GM19452 (cell line): Measurements from ENCODE around the gene RASIP1.
A peak's percentile ranks its signal among the peaks of the same experiment; 100 is the strongest.
"Not testable (repeated sequence)": the region's sequence is repeated elsewhere in the genome, so short reads cannot be mapped to it uniquely, and the experiment has no call there.

Experiments used
- ATAC-seq: cut with Tn5 transposase; IDR thresholded peaks from one replicate; pipeline ENCODE4 v1.9.1; 2021; ENCODE audit not compliant: unreplicated experiment

Gene RASIP1

GRCh38 chr19:48735031-48735615 is 5.3 kb downstream of the RASIP1 start:
- no peak for ATAC-seq

- ATAC-seq, result no peak
Measured at GRCh38 chr19:48734625-48735024, 5.8 kb downstream of the RASIP1 start.

GRCh38 chr19:48731452-48731851 is 9.0 kb downstream of the RASIP1 start:
- no peak for ATAC-seq

GRCh38 chr19:48728911-48729664 is 11.3 kb downstream of the RASIP1 start:
- no peak for ATAC-seq

- no peak for ATAC-seq
Measured at GRCh38 chr19:48726556-48726955, 13.9 kb downstream of the RASIP1 start.

- ATAC-seq, result no peak
Measured at GRCh38 chr19:48724796-48725753, 15.3 kb downstream of the RASIP1 start.

- ATAC-seq, result no peak
Measured at GRCh38 chr19:48722196-48722708, 18.2 kb downstream of the RASIP1 start.

- peak; percentile 76 for ATAC-seq
Measured at GRCh38 chr19:48720613-48721296, 19.7 kb downstream of the RASIP1 start.

GRCh38 chr19:48720251-48720612 is 20.2 kb downstream of the RASIP1 start:
- ATAC-seq, result peak; percentile 5

GRCh38 chr19:48719263-48720171 is 20.9 kb downstream of the RASIP1 start, which contains the start of gene MAMSTR:
TSS of gene MAMSTR (minus strand) at chr19:48719725. CDS start at chr19:48719031, 694 bp downstream.
- no peak for ATAC-seq

GRCh38 chr19:48718711-48719231 is 21.6 kb downstream of the RASIP1 start:
- ATAC-seq, result no peak

- not testable (repeated sequence) for ATAC-seq
Measured at GRCh38 chr19:48718106-48718505, 22.3 kb downstream of the RASIP1 start.

- ATAC-seq, result no peak
Measured at GRCh38 chr19:48716562-48717291, 23.7 kb downstream of the RASIP1 start.

- no peak for ATAC-seq
Measured at GRCh38 chr19:48715681-48716171, 24.7 kb downstream of the RASIP1 start.

GRCh38 chr19:48714759-48715675 is 25.4 kb downstream of the RASIP1 start:
- no peak for ATAC-seq

GRCh38 chr19:48713864-48714755 is 26.3 kb downstream of the RASIP1 start:
- peak; percentile 88 for ATAC-seq
